Stimulated activated CD4-positive, alpha-beta T cell treated with anti-CD3 and anti-CD28 coated beads, Interleukin-4, amount 100 ng/mL, for 1 hour (primary cell): Measurements from ENCODE around the gene TBC1D22B.

ENCODE experiments used
- DNase-seq: peaks from one replicate; pipeline ENCODE4 v3.0.0-alpha.2; 2020

The TBC1D22B gene

GRCh38 chr6:37241131-37241530 lies 16.4 kb upstream of the TBC1D22B start:
- no peak for DNase-seq

GRCh38 chr6:37241775-37242428 lies 15.7 kb upstream of the TBC1D22B start:
- no peak for DNase-seq

DNA sequence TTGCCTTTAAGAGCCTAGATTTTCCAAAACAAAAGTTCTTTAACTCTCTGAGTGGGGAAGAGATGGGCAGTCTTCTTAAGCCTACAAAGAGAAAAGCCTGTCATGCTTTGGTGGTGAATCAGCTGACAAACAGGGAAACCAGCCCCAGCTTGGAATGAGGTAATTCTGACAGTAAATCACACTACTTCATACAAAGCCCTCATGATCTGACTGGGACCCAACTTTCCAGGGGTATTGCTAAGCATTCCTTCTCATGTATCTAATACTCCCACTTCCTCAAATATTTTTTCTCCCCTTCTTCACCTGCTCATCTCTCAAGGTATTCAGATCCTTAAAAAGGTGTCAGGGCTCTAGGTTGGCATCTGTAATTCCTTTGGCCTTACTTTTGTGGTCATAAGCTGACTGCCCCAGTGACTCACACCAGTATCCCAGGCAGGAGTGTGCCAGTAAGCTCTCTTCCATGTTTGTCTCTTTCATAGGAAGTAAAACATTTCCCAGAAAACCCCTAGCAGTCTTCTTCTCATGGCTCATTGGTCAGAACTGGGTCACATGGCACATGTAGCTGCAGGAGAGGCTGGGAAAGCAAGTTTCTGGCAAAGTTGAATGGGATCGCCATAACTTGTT lies 15.0 kb upstream of the TBC1D22B start:
- DNase-seq: no peak

GRCh38 chr6:37243131-37243815 lies 14.3 kb upstream of the TBC1D22B start:
- DNase-seq: no peak

DNA sequence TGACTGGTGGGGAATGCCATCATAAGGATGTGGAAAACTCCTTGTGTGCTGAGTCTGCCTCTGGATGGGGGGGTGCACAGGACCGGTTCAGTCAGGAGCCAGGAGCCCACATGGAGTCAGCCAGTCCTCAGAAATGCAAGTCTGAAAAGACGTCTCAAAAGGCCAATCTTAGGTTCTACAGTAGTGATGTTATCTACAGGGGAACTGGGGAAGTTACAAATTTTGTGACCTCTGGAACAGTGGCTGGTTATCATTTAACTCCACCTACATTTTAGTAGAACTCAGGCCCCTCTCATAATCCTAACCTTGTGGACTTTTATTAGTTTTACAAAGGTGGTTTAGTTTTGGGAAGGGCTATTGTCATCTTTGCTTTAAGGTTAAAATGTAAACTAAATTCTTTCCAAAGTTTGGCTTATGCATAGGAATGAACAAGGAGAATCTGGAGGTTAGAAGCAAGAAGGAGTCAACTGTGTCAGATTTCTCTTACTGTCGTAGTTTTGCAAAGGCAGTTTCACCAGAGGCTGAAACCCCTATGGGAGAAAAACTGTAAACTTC lies 13.7 kb upstream of the TBC1D22B start:
- no peak for DNase-seq

GRCh38 chr6:37244430-37245310 lies 12.9 kb upstream of the TBC1D22B start:
- DNase-seq: no peak

DNA sequence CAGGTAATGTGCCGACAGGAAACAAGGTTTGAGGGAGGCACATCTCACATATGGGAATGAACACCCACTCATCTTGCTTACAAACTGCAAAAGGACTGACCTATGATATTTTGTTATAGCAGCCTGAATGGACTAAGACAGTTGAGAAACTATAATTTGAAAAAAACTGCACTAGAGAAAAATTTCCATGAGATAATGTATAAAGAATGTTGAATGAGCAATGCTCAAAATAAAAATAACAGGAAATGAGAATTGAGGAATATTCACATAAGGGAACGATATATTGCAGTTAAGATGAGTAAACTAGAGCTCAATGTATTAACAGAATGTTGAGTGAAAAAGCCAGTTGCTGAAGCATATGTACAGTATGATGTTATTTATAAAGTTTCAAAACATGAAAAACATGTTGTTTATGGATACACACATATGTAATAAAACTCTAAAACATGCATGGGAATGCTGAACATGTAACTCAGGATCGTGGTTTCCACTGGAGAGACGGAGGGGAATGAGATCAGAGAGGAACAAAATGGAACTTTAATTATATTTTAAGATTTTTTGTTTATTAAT lies 6.3 kb upstream of the TBC1D22B start:
- DNase-seq: no peak

- DNase-seq: no peak
These were observed 4.0 kb upstream of the TBC1D22B start for GRCh38 chr6:37253486-37254007.

DNA sequence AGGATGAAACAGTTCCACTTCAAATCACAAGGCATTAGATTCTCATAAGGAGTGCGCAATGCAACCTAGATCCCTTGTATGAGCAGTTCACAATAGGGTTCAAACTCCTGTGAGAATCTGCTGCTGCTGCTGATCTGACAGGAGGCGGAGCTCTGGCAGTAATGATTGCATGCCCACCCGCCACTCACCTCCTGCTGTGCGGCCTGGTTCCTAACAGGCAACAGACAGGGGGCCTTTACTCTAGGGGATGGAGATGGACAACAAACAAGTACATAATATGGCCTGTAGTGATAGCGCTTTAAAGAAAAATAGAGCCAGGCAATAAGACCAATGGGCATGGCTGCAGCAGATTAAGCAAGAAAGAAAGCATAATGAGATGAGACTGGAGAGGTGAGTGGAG lies 2.7 kb upstream of the TBC1D22B start:
- no peak for DNase-seq

GRCh38 chr6:37256692-37257319 lies 766 bp upstream of the TBC1D22B start:
- no peak for DNase-seq

- no peak for DNase-seq
These were observed 295 bp upstream of the TBC1D22B start for GRCh38 chr6:37257320-37257633.

DNA sequence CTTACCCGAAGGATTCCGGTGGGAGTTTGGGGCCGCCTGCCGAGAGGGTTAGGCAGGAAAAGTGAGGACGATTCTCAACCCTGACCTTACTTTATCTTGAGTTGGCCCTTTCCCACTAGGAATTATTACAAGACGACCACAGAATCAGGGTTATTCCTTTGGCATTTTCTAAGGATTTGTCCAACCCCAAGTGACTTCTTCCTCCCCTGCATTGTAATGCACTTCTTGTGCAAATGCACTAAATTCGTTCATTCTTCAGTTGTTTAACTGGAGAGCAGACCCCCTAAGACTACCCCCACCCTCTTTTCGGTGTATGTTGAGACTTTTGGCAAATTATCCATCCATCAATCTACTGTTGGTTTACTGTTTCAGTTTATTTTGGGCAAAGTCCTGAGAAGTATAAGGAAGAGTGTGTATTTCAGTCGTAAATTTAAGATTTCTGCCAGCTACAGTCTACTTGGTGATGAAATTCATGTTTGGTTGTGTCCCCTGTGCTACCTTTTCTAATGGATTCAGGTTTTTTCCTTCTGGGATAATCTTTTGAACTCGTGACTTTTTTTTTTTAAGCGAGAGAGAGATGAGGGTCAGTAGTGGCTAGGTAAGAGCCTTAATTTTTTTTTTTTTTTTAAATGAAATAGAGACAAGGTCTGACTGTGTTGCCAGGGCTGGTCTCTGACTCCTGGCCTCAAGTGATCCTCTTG lies 983 bp downstream of the TBC1D22B start:
- DNase-seq: no peak

DNA sequence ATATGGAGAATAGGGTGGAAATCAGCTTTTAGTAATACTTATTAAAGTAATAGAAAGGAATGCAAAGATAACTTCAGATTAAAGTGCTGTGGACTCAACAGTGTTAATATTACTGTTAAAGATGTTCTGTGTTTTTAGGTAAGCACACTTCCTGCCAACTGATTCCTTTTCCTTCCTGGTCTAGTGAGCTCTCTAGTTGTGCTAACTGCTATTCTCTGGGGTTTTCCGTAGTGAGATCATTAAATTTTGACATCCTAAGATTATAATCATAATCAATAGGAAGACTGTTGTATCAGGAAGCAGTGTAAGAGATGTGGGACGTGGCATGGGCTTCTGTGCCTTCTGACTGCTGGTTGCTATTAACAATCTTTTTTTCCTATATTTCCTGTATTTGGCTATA lies 1.6 kb downstream of the TBC1D22B start:
- no peak for DNase-seq

DNA sequence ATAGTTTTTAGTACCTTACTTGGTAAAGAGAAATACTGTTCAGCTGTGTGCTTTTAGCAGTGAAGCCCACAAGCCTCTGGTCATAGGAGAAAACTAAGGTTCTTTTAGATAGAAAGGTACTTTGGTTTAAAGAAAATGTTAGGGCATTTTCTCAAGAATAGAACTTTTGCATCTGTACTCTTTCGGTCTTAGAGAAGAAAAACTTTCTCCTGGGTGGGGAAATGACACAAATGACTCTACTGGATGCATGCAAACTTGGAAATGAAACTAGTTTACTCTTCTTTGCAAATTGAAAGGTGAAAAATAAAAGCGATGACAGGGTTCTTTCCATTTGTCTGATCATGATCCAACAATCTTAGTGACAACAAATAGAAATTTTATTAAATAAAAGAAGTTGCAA lies 2.5 kb downstream of the TBC1D22B start:
- no peak for DNase-seq

GRCh38 chr6:37260444-37260843 lies 2.9 kb downstream of the TBC1D22B start:
- no peak for DNase-seq

GRCh38 chr6:37261198-37261597 lies 3.6 kb downstream of the TBC1D22B start:
- no peak for DNase-seq

- no peak for DNase-seq
These were observed 5.0 kb downstream of the TBC1D22B start for GRCh38 chr6:37262446-37263026.

- no peak for DNase-seq
These were observed 7.4 kb downstream of the TBC1D22B start for GRCh38 chr6:37265001-37265400.

DNA sequence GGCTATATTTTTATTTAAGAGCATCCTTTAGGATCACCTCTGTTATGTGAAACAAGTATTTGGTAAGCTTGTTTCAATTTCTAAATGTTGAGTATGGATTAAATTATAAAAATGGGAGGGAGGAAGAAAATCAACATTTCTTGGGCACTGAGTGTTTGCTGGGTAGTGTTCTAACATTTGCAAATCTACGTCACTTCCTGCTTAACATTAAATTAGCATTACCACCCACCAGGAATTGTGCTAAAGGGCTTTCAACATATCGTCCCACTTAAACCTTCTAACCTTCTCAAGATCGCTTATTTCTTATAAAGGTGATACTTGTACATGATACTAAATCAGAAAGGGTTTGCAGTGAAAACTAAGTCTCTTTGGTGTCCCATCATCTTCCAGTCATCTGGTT lies 8.3 kb downstream of the TBC1D22B start:
- no peak for DNase-seq

DNA sequence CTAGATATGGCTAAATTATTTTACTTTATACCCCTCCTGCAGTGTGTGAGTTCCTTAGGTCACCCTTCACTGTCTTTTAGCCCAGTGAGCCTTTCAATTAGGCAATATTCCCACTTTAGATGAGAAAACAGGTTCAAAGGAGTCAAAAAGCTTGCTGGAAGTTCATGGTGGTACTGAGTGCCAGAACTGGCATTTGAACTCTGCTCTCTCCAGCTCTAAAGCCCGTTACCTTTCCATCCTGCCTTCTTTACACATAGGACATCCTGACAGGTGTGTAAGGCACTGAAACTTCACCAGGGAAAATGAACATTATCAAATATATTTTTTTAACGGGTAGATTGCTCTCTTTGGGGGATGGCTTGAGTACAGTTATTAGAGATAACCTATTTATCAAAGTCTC lies 11.5 kb downstream of the TBC1D22B start:
- DNase-seq: no peak
